ENCODE data around the gene MTMR4.

- no peak for TF ChIP-seq CTCF (IDR thresholded peaks at IDR 0.05; ENCODE audit: low read length)
- TF ChIP-seq EZH2 (IDR thresholded peaks at IDR 0.05; ENCODE audit: borderline replicate concordance, low read length): no peak
These were observed 43.5 kb upstream of the MTMR4 start for GRCh38 chr17:58557981-58558380.

Measured in OCI-LY1 (cell line).